ENCODE measurements around the gene C22orf31.

The C22orf31 gene

DNA sequence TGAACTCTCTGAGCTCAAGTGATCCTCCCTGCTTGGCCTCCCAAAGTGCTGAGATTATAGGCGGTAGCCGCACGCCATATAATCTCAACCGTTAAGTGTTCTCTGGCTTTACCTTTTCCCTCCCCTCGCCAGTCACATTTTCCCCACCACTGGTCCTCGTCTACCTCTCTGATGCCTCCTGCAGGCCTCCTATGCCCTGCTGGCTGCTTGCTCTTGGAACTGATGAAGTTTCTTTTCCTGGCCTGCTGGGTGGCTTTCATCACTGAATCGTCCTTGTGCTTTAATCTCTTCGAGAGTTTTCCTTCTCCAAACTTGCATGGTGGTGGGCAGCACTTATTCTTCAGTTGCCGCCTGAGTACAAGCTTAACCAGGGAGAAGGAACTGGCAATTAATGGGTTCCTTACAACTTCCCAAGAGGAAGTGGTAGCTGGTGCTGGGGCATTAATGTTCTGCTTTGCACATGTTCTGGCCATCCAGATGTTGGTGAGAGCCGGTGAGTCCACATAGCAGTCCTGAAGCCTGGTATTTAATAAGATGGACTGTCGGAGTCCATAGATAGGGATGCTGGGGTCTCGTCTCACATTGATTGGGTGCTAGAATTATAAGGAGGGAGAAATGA, 1.3 kb downstream of the C22orf31 start:
- H3K4me3 ChIP-seq (ENCODE audit: control insufficient read depth, low read depth, low read length) = no peak overlapping the region
- no peak for DNase-seq (ENCODE audit: low read depth)

GRCh38 chr22:29056472-29056871, 5.2 kb downstream of the C22orf31 start:
- TF ChIP-seq, protein P1, sequence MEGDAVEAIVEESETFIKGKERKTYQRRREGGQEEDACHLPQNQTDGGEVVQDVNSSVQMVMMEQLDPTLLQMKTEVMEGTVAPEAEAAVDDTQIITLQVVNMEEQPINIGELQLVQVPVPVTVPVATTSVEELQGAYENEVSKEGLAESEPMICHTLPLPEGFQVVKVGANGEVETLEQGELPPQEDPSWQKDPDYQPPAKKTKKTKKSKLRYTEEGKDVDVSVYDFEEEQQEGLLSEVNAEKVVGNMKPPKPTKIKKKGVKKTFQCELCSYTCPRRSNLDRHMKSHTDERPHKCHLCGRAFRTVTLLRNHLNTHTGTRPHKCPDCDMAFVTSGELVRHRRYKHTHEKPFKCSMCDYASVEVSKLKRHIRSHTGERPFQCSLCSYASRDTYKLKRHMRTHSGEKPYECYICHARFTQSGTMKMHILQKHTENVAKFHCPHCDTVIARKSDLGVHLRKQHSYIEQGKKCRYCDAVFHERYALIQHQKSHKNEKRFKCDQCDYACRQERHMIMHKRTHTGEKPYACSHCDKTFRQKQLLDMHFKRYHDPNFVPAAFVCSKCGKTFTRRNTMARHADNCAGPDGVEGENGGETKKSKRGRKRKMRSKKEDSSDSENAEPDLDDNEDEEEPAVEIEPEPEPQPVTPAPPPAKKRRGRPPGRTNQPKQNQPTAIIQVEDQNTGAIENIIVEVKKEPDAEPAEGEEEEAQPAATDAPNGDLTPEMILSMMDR (conservative IDR thresholded peaks at IDR 0.05; ENCODE audit: control insufficient read depth, insufficient read depth, low read depth, low read length) = no peak
- no peak for DNase-seq (ENCODE audit: low read depth)
- H3K4me3 ChIP-seq (ENCODE audit: control insufficient read depth, low read depth, low read length) = no peak overlapping the region

More for the DNA sequence above, 1.3 kb downstream of the C22orf31 start:
- TF ChIP-seq, protein P1 (conservative IDR thresholded peaks at IDR 0.05; ENCODE audit: control insufficient read depth, insufficient read depth, low read depth, low read length) = no peak

DNA sequence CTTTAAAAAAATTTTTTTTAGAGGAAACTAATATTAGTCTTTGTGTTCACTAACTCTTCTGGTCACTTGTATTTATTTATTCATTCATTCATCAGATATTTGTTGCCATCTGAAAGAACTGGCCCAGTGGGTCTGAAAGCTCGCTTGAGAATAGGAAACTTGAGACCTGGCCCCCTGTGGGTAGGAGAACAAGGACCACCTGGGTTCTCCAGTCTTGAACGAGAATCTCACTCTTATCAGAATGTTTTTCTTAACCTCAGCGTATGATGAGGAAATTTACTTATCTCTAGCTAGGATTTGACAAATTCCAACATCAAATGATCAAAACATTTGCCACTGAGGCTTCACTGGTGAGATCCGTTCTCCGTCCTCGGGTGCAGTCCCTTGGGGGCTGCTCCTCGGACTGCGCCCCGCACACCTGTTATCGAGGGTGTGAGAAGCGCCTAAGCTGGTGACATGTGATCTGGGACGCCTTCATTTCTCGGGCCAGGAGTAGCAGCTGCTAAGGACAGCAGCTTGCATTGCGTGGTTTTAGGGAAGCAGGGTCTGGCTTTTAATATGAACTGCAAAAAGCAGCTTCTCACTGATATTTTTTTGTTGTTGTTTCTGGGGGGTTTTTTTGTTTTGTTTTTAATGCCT, 6.3 kb downstream of the C22orf31 start:
- no peak overlapping the region for H3K4me3 ChIP-seq (ENCODE audit: control insufficient read depth, low read depth, low read length)
- TF ChIP-seq, protein P1 (conservative IDR thresholded peaks at IDR 0.05; ENCODE audit: control insufficient read depth, insufficient read depth, low read depth, low read length) = no peak

DNA sequence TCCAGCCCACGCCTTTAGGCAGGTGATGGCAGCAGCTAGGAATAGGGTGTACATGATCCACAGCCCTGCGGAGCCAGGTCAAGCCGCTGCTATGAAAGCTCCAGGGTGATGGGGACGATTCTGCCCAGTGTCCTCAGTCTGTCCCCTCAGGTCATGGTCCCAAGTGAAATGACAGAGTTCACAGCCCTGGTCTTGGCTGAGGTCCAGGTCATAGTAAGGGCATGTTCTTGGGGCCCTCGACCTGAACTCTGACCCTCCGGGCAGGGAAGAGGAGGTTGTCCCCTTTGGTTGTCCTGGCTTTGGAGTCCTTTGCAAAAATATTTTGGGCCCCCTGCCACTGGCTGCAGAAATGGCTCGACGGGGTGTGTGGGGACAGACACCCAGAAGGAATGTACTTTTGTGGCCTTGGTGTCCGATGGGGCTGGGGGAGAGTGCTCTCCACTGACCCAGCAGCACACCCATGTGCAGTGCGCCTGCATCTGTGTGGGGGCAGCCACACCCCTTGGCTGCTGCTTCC, 7.3 kb downstream of the C22orf31 start:
- no peak for DNase-seq (ENCODE audit: low read depth)
- H3K4me3 ChIP-seq (ENCODE audit: control insufficient read depth, low read depth, low read length) = no peak overlapping the region
- TF ChIP-seq, protein P1 (conservative IDR thresholded peaks at IDR 0.05; ENCODE audit: control insufficient read depth, insufficient read depth, low read depth, low read length) = no peak

More for the DNA sequence above, 6.3 kb downstream of the C22orf31 start:
- no peak for DNase-seq (ENCODE audit: low read depth)

GRCh38 chr22:29053048-29053702, 8.5 kb downstream of the C22orf31 start:
- no peak overlapping the region for H3K4me3 ChIP-seq (ENCODE audit: control insufficient read depth, low read depth, low read length)
- no peak for DNase-seq (ENCODE audit: low read depth)
- TF ChIP-seq, protein P1 (conservative IDR thresholded peaks at IDR 0.05; ENCODE audit: control insufficient read depth, insufficient read depth, low read depth, low read length) = no peak

GRCh38 chr22:29050457-29050856, 11.2 kb downstream of the C22orf31 start:
- TF ChIP-seq, protein P1 (conservative IDR thresholded peaks at IDR 0.05; ENCODE audit: control insufficient read depth, insufficient read depth, low read depth, low read length) = no peak
- DNase-seq (ENCODE audit: low read depth) = no peak
- H3K4me3 ChIP-seq (ENCODE audit: control insufficient read depth, low read depth, low read length) = no peak overlapping the region
